Aorta (tissue), 5 donors: ENCODE results near the gene ZNF488. TPM values are rescaled to one million over a fixed set of nuclear protein-coding genes. Genes with fewer than 3 reads are reported as not detected.

ENCODE experiments used
- ATAC-seq: fragments of 200-7000 bp; cut with Tn5 transposase; one replicate; pipeline ENCODE4 v1.9.1; 2022; ENCODE audit warnings: moderate library complexity; ENCODE audit not compliant: low FRiP score
- DNase-seq, 2 donors: peaks; one replicate each; pipeline ENCODE4 v3.0.0-alpha.2; 2020
- H3K27ac ChIP-seq, 2 donors: one replicate each; pipeline ENCODE4 v1.5.1; 2013; ENCODE audit warnings: low read length in 2 of 2, mild to moderate bottlenecking in 2 of 2, moderate library complexity in 2 of 2, control low read depth in 1 of 2, inconsistent platforms in 1 of 2, low read depth in 1 of 2
- H3K27me3 ChIP-seq, 2 donors: one replicate each; pipeline ENCODE4 v1.6.1; 2013; ENCODE audit warnings: control low read depth in 1 of 2, low read length in 1 of 2, mild to moderate bottlenecking in 1 of 2, moderate library complexity in 1 of 2; ENCODE audit not compliant: insufficient read depth in 2 of 2, control insufficient read depth in 1 of 2
- H3K36me3 ChIP-seq, 2 donors: one replicate each; pipeline ENCODE4 v1.6.1; 2013; ENCODE audit warnings: control low read depth in 1 of 2, low read length in 1 of 2, mild to moderate bottlenecking in 1 of 2; ENCODE audit not compliant: insufficient read depth in 2 of 2, control insufficient read depth in 1 of 2
- H3K4me1 ChIP-seq, 2 donors: one replicate each; pipeline ENCODE4 v1.6.1; 2013; ENCODE audit warnings: low read length in 2 of 2, control low read depth in 1 of 2, mild to moderate bottlenecking in 1 of 2, moderate library complexity in 1 of 2; ENCODE audit not compliant: insufficient read depth in 2 of 2, control insufficient read depth in 1 of 2
- H3K4me3 ChIP-seq, 2 donors: one replicate each; pipeline ENCODE4 v1.5.1; 2013; ENCODE audit warnings: low read length in 2 of 2, control low read depth in 1 of 2, mild to moderate bottlenecking in 1 of 2
- H3K9me3 ChIP-seq: one replicate; pipeline ENCODE4 v1.6.1; 2013; ENCODE audit warnings: mild to moderate bottlenecking, low read length; ENCODE audit not compliant: control insufficient read depth
- WGBS, 2 donors: extraction: QIAGEN DNeasy Blood & Tissue Kit; methylation state at CpG; one replicate each; pipeline ENCODE4 v1.1.7; 2013; 5-methylcytosine and 5-hydroxymethylcytosine counted together
- intact Hi-C, 2 donors: fragments of 100-400 bp; cut with DNase I; formaldehyde crosslinking; loops; one replicate each; pipeline versions ENCODE4 v1.14.2 to v1.15.0; 2022
- polyA plus RNA-seq, 2 donors: library from polyadenylated mRNA; stranded (reverse); fragments of 200-250 nt; gene quantifications; one replicate each; pipeline ENCODE4 v1.2.3, GENCODE V29; 2013
- total RNA-seq, 2 donors: library from RNA; stranded (reverse); fragmentation: NEBNext Ultra II Directional; extraction: Animal tissue kit (Norgen Biotek cat#: 25700); gene quantifications; one replicate each; pipeline ENCODE4 v1.2.1, GENCODE V29; 2021
- donor health status: healthy with polysubstance abuse.
- donor health status: Bipolar disorder and iron deficiency.
- donor health status: DM: no; HTN: no; CAD: no.
- donor health status: DM: no; HTN: no; CAD: no.
- donor health status: DM: yes; HTN: yes; CAD: no.

ZNF488 gene
- total and polyA plus RNA-seq, 4 donors, result 0.12 to 3.8 (median 0.20) TPM; not detected in 1

DNA sequence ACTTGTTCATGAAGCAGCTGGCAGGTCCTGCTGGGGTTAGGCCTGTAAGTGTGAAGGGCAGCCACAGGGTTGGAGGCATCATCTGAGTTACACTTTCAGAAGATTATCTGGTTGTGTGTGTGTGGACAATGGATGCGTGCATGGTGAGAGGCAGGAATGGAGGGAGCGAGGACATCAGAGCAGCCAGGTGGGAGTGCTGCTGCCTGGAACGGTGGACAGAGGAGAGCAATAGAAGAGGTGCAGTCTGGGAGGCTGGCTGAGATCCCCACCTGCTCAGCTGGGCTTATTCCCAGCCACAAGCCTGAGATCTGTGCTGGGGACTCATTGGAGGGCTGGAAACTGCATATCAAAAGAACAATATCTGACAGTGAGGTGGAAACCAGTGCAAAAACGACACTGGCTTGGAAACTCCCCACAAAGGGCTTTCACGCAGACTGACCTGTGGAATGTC, 17.9 kb downstream of the ZNF488 start:
- WGBS, 2 donors, result 65 to 69% methylated on average over 5 of the region's 5 CpGs
- Histone ChIP-seq H3K4me1 (no peaks in the 10 kb centered on the region), H3K9me3 (no peaks in the 10 kb centered on the region), H3K36me3 (no peaks in the 10 kb centered on the region), H3K4me3 (no peak overlapping the region), H3K27me3 (no peaks in the 10 kb centered on the region), H3K27ac (no peak overlapping the region)
- no peak for ATAC-seq
- peak in 1 of 2 donors; percentile 26 for DNase-seq
- intact Hi-C loops, result no loop called here

DNA sequence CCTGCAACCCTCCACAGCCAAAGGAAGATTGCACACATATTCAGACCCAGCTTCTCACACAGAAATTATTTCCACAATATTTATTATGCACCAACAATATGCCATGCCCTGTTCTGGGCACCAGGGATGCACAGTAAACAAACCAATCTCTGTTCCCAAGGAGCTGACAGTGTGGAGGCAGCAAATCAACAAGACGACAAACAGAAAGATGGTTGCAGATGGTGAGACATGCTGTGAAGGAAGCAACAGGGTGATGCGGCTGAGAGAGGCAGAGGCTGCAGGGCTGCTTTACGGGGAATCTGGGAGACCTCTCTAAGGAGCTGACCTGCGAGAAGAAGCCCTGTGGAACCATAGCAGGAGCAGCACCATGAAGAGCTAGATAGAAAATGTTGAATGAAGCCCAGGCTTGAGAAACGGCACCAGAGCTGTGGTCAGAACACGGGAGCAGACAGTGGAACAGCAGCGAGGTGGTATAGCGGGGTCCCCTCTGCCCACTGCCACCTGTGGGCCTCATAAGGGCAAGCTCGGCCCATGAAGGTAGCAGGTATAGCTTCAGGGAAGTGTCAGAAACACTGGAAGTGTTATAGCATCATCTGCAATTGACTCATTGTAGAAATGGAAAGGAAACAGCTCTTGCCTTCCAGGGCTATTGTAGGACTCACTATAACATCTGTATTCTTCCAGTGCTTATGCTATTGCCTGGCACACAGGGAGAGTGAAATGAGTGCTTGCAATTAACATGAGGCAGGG, 18.5 kb downstream of the ZNF488 start:
- DNase-seq, result peak in 1 of 2 donors; percentile 50
- no peak overlapping the region for H3K27ac ChIP-seq

GRCh38 chr10:47364911-47365310, 19.2 kb downstream of the ZNF488 start:
- H3K4me1 ChIP-seq, result no peaks in the 10 kb centered on the region
- no peaks in the 10 kb centered on the region for H3K9me3 ChIP-seq
- no peaks in the 10 kb centered on the region for H3K27me3 ChIP-seq
- intact Hi-C loops, result no loop called here
- DNase-seq (peak in 1 of 2 donors; percentile 55), ATAC-seq (no peak)
- no peak overlapping the region for H3K4me3 ChIP-seq
- no peaks in the 10 kb centered on the region for H3K36me3 ChIP-seq
- 93 to 94% methylated on average over 6 of the region's 6 CpGs for WGBS, 2 donors
- no peak overlapping the region for H3K27ac ChIP-seq

More for the DNA sequence above, 18.5 kb downstream of the ZNF488 start:
- no peaks in the 10 kb centered on the region for H3K9me3 ChIP-seq
- no peak overlapping the region for H3K4me3 ChIP-seq
- no peak for ATAC-seq
- H3K27me3 ChIP-seq, result no peaks in the 10 kb centered on the region
- 91 to 93% methylated on average over 9 of the region's 9 CpGs for WGBS, 2 donors
- intact Hi-C loops, result no loop called here
- no peaks in the 10 kb centered on the region for H3K36me3 ChIP-seq
- no peaks in the 10 kb centered on the region for H3K4me1 ChIP-seq

GRCh38 chr10:47364366-47364765, 19.7 kb downstream of the ZNF488 start:
- ATAC-seq (no peak), DNase-seq (peak in 1 of 2 donors; percentile 11)
- intact Hi-C loops, result no loop called here
- 87% methylated on average over 4 of the region's 4 CpGs for WGBS, 2 donors
- no peaks in the 10 kb centered on the region for H3K36me3 ChIP-seq
- H3K27ac ChIP-seq, result no peak overlapping the region
- H3K4me1 ChIP-seq, result no peaks in the 10 kb centered on the region
- H3K4me3 ChIP-seq, result no peak overlapping the region
- H3K9me3 ChIP-seq, result no peaks in the 10 kb centered on the region
- H3K27me3 ChIP-seq, result no peaks in the 10 kb centered on the region

DNA sequence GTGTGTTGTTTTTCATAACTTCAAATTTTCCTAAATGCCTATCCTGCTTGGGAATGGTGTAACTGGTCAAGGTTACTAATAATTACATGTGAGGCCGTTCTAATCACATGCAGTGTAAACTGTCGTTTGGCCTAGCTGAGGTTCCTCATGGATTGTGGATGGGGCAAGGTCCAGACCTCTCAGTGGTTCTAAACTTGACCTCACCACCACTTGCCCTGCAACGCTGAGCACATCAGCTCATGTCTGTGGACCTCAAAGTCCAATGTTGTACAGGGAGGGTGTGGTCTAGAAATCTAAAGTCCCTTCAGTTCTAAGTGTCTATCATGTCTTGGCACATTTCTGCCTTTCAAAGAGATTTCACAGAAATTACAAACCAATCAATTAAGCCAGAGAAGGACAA, 20.3 kb downstream of the ZNF488 start:
- whole genome bisulfite sequencing, 2 donors, result 93 to 94% methylated on average over 3 of the region's 3 CpGs
- Histone ChIP-seq H3K36me3 (no peaks in the 10 kb centered on the region), H3K9me3 (no peaks in the 10 kb centered on the region), H3K4me3 (no peak overlapping the region), H3K27me3 (no peaks in the 10 kb centered on the region), H3K4me1 (no peaks in the 10 kb centered on the region), H3K27ac (no peak overlapping the region)
- intact Hi-C loops, result no loop called here
- peak in 1 of 2 donors; percentile 32 for DNase-seq
- no peak for ATAC-seq

GRCh38 chr10:47362199-47362598, 21.9 kb downstream of the ZNF488 start:
- H3K27ac ChIP-seq, result no peak overlapping the region
- H3K4me3 ChIP-seq, result no peak overlapping the region
- intact Hi-C loops, result no loop called here
- no peaks in the 10 kb centered on the region for H3K4me1 ChIP-seq
- peak in 1 of 2 donors; percentile 8 for DNase-seq
- no peaks in the 10 kb centered on the region for H3K27me3 ChIP-seq
- no peaks in the 10 kb centered on the region for H3K36me3 ChIP-seq
- H3K9me3 ChIP-seq, result no peaks in the 10 kb centered on the region
- WGBS, 2 donors, result 94 to 96% methylated on average over 3 of the region's 3 CpGs
- ATAC-seq, result no peak

- H3K27ac ChIP-seq, result no peak overlapping the region
- H3K9me3 ChIP-seq, result no peaks in the 10 kb centered on the region
- WGBS, 2 donors, result 70 to 72% methylated on average over 9 of the region's 9 CpGs
- no peak overlapping the region for H3K4me3 ChIP-seq
- H3K36me3 ChIP-seq, result no peaks in the 10 kb centered on the region
- ATAC-seq, result no peak
- peak in 1 of 2 donors; percentile 70 for DNase-seq
- intact Hi-C loops, result no loop called here
- no peaks in the 10 kb centered on the region for H3K27me3 ChIP-seq
- no peaks in the 10 kb centered on the region for H3K4me1 ChIP-seq
Observed at GRCh38 chr10:47361293-47361692, 22.8 kb downstream of the ZNF488 start.

- Histone ChIP-seq H3K27ac (no peak overlapping the region), H3K36me3 (no peaks in the 10 kb centered on the region), H3K9me3 (no peaks in the 10 kb centered on the region), H3K27me3 (no peaks in the 10 kb centered on the region), H3K4me3 (no peak overlapping the region), H3K4me1 (no peaks in the 10 kb centered on the region)
- WGBS, 2 donors, result 54 to 61% methylated on average over 14 of the region's 14 CpGs
- DNase-seq, result peak; percentile 30 to 45
- intact Hi-C loops, result no loop called here
- ATAC-seq, result no peak
Observed at GRCh38 chr10:47360419-47361040, 23.6 kb downstream of the ZNF488 start.
